Gastrocnemius medialis (tissue), 4 donors: ENCODE results near the gene FAM83F.

Experiments
- POLR2A ChIP-seq, 2 donors: fragments of 450-650 bp; IDR thresholded peaks; one replicate each; pipeline ENCODE4 v1.6.1; 2017; ENCODE audit warnings: antibody characterized with exemption in 2 of 2, mild to moderate bottlenecking in 2 of 2, moderate library complexity in 2 of 2
- TF ChIP-seq, protein P1 (sequence below), 5 experiments: fragments of 450-650 bp in 3 of 5; fragments of 200-600 bp in 2 of 5; sonication (generic) in 2 of 5; IDR thresholded peaks in 4 of 5; conservative IDR thresholded peaks in 1 of 5; 1 replicate in 4 of 5; 2 replicates in 1 of 5; pipeline ENCODE4 v1.5.1; 2016 to 2019; ENCODE audit warnings: antibody characterized with exemption in 5 of 5, mild to moderate bottlenecking in 3 of 5, moderate library complexity in 3 of 5

DNA sequence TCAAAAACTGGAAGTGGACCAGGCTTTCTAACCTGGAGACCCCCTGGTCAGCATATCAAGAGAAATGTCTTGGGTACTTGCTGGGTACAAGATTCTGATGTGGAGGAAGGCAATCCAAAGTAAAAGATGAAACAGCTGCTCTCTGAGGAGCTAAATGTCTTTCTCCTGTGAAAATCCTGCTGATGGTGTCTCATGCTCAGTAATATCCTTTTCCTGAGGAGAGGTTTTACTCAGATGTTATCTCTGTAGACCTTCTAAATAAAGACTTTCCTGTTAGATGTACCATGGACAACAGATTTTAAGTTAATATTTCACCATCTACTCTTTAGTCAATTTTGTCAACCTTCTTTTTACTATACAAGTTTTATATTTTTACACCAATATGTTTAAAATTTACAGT is 62.9 kb downstream of the FAM83F start:
- no peak for TF ChIP-seq POLR2A (IDR thresholded peaks at IDR 0.05)
- TF ChIP-seq, protein P1, sequence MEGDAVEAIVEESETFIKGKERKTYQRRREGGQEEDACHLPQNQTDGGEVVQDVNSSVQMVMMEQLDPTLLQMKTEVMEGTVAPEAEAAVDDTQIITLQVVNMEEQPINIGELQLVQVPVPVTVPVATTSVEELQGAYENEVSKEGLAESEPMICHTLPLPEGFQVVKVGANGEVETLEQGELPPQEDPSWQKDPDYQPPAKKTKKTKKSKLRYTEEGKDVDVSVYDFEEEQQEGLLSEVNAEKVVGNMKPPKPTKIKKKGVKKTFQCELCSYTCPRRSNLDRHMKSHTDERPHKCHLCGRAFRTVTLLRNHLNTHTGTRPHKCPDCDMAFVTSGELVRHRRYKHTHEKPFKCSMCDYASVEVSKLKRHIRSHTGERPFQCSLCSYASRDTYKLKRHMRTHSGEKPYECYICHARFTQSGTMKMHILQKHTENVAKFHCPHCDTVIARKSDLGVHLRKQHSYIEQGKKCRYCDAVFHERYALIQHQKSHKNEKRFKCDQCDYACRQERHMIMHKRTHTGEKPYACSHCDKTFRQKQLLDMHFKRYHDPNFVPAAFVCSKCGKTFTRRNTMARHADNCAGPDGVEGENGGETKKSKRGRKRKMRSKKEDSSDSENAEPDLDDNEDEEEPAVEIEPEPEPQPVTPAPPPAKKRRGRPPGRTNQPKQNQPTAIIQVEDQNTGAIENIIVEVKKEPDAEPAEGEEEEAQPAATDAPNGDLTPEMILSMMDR (IDR thresholded peaks at IDR 0.05 in 4 of 5, conservative IDR thresholded peaks at IDR 0.05 in 1 of 5), result no peak
